ENCODE results near the gene MTF2. TPM values are rescaled to one million over a fixed set of nuclear protein-coding genes. Genes with fewer than 3 reads are reported as not detected.
"Not testable (repeated sequence)": the region's sequence is repeated elsewhere in the genome, so short reads cannot be mapped to it uniquely, and the experiment has no call there.

Gene MTF2
- total and polyA plus RNA-seq, 9 of the 15 experiments (the other 6 are each of a cell fraction or from before 2014, with no cell fraction given), result 29.3 to 124 (median 57.7) TPM

GRCh38 chr1:93172778-93173177, 93.7 kb downstream of the MTF2 start (continued):
- no peak for TF ChIP-seq HSF4 (CRISPR knock-in tag; IDR thresholded peaks at IDR 0.05; ENCODE audit: borderline replicate concordance)

- CTCF ChIA-PET (ENCODE audit: low intra/inter-chr PET ratio); H3K4me2 ChIP-seq (ENCODE audit: insufficient read depth, low read length); BruUV-seq (replicated peaks): not testable (repeated sequence)
Measured at GRCh38 chr1:93174638-93175037, 95.6 kb downstream of the MTF2 start.

GRCh38 chr1:93177991-93178390, 98.9 kb downstream of the MTF2 start:
- peak; percentile 8 to 42 (median 16) for DNase-seq (ENCODE audit: extremely low read depth in 1 of 4, low spot score in 3 of 4)
- peak overlapping the region; percentile 92 for H3K4me2 ChIP-seq (ENCODE audit: insufficient read depth, low read length)
- peak overlapping the region; percentile 70 for H3K4me3 ChIP-seq
- WGBS (ENCODE audit: insufficient coverage, low coverage, missing lambda C conversion rate), result 0% methylated on average over 4 of the region's 4 CpGs
- H3K4me1 ChIP-seq (replicated peaks in 1 of 2; ENCODE audit: control insufficient read depth in 2 of 2, insufficient read depth in 2 of 2, low read length in 2 of 2), result peaks cover 5 to 12% of the 10 kb centered on the region in 2 experiments; a peak in 2 of 5 replicates
- no peak for FAIRE-seq
- H3K9ac ChIP-seq (ENCODE audit: insufficient read depth in 1 of 2, low read depth in 2 of 2, low read length in 2 of 2), result peak overlapping the region in 1 of 2 experiments; percentile 91; a peak in 2 of 4 replicates
- H3K36me3 ChIP-seq (ENCODE audit: control insufficient read depth, insufficient read depth, low read length), result peaks cover 26% of the 10 kb centered on the region
- H3K9me1 ChIP-seq (ENCODE audit: control insufficient read depth, insufficient read depth, low read length), result no peaks in the 10 kb centered on the region
- peaks cover 4% of the 10 kb centered on the region for H4K20me1 ChIP-seq (replicated peaks; ENCODE audit: control insufficient read depth, insufficient read depth, low read length)
- ChIA-PET CTCF (ENCODE audit: low intra/inter-chr PET ratio) (no interaction called here), POLR2A (interaction anchor here (0.9 to 2.2 kb wide), 3 partner anchors 9 to 99 kb away, joined by 3 to 11 read pairs (median 5); partner anchors contain the start of gene MTF2)
- intact Hi-C loops (cut with micrococcal nuclease) (loop anchor here (5.0 kb wide), 1 partner anchor 169 kb away; the partner anchor contains the start of gene DR1), in situ Hi-C loops (cut with MboI) (no loop called here)
- peak overlapping the region; percentile 97 for H3K27ac ChIP-seq (ENCODE audit: extremely low read depth, low read depth, low read length)
- peaks cover 93% of the 10 kb centered on the region for H3K79me2 ChIP-seq (ENCODE audit: control insufficient read depth, insufficient read depth, low read length)
- 0 out of 2 replicates have a peak overlapping the region, but pooled peaks have one; percentile 8 for H2AFZ ChIP-seq (ENCODE audit: low read depth, low read length)
- H3K27me3 ChIP-seq (ENCODE audit: control insufficient read depth in 2 of 2, insufficient read depth in 2 of 2, low read length in 2 of 2), result no peaks in the 10 kb centered on the region
- no peaks in the 10 kb centered on the region for H3K9me3 ChIP-seq (replicated peaks; ENCODE audit: control insufficient read depth, insufficient read depth, low read depth, low read length)
- 0 out of 3 replicates have a peak, but pooled peaks have one; percentile 1 for ATAC-seq
- no TSS peak for BruUV-seq (replicated peaks)
- TF ChIP-seq BHLHE40 (IDR thresholded peaks at IDR 0.05; ENCODE audit: low read length), result no peak
- TF ChIP-seq THRB (CRISPR knock-in tag; conservative IDR thresholded peaks at IDR 0.05), result no peak
- TF ChIP-seq JUND (IDR thresholded peaks at IDR 0.05; ENCODE audit: borderline replicate concordance, low read depth, low read length), result peak; percentile 63; the same call in 1 of the 2 replicates
- no peak; the same call in 2 of the 3 replicates for TF ChIP-seq JUND (tag; IDR thresholded peaks at IDR 0.05; ENCODE audit: borderline replicate concordance, low read depth, low read length)
- no peak for TF ChIP-seq ZNF274 (IDR thresholded peaks at IDR 0.05; ENCODE audit: borderline replicate concordance, low read depth, low read length)
- no peak for TF ChIP-seq ARID3A (IDR thresholded peaks at IDR 0.05; ENCODE audit: borderline replicate concordance, low read depth, low read length)
- TF ChIP-seq SP2 (IDR thresholded peaks at IDR 0.05; ENCODE audit: extremely low read depth, low read depth, low read length, poor library complexity, severe bottlenecking), result no peak
- 0 out of 2 replicates have a peak, but pooled peaks have one; percentile 15 for TF ChIP-seq SMARCA4 (IDR thresholded peaks at IDR 0.05)

More at GRCh38 chr1:93174638-93175037, 95.6 kb downstream of the MTF2 start:
- H4K20me1 ChIP-seq (replicated peaks; ENCODE audit: control insufficient read depth, insufficient read depth, low read length); H3K9ac ChIP-seq (ENCODE audit: insufficient read depth in 1 of 2, low read depth in 2 of 2, low read length in 2 of 2); ATAC-seq; H3K27ac ChIP-seq (ENCODE audit: extremely low read depth, low read depth, low read length); DNase-seq (ENCODE audit: extremely low read depth in 1 of 4, low spot score in 3 of 4); H3K27me3 ChIP-seq (ENCODE audit: control insufficient read depth in 2 of 2, insufficient read depth in 2 of 2, low read length in 2 of 2); FAIRE-seq; H3K9me3 ChIP-seq (replicated peaks; ENCODE audit: control insufficient read depth, insufficient read depth, low read depth, low read length); H3K4me1 ChIP-seq (replicated peaks in 1 of 2; ENCODE audit: control insufficient read depth in 2 of 2, insufficient read depth in 2 of 2, low read length in 2 of 2); H3K9me1 ChIP-seq (ENCODE audit: control insufficient read depth, insufficient read depth, low read length); H3K4me3 ChIP-seq; in situ Hi-C loops (cut with MboI); H2AFZ ChIP-seq (ENCODE audit: low read depth, low read length): not testable (repeated sequence)
- POLR2A ChIA-PET, result interaction anchor here (2.5 kb wide), 1 partner anchor 11 kb away, joined by 13 read pairs; no protein-coding TSS in a partner anchor
- peak; percentile 17; the same call in 1 of the 2 replicates for TF ChIP-seq RBFOX2 (IDR thresholded peaks at IDR 0.05; ENCODE audit: low read depth, low read length)
- peak; percentile 43 for TF ChIP-seq RBM25 (IDR thresholded peaks at IDR 0.05; ENCODE audit: low read depth, low read length, severe bottlenecking)
- peak; percentile 82 for TF ChIP-seq ZNF146 (CRISPR knock-in tag; IDR thresholded peaks at IDR 0.05; ENCODE audit: unreplicated experiment)
- peaks cover 99% of the 10 kb centered on the region for H3K79me2 ChIP-seq (ENCODE audit: control insufficient read depth, insufficient read depth, low read length)
- 98% methylated on average over 3 of the region's 3 CpGs for WGBS (ENCODE audit: insufficient coverage, low coverage, missing lambda C conversion rate)
- intact Hi-C loops (cut with micrococcal nuclease), result loop anchor here (5.0 kb wide), 1 partner anchor 173 kb away; the partner anchor contains the start of gene DR1
- peaks cover 42% of the 10 kb centered on the region for H3K36me3 ChIP-seq (ENCODE audit: control insufficient read depth, insufficient read depth, low read length)

All from K562 (cell line).